GM18511 (cell line): ENCODE results near the gene CA10.

Source experiments
- ATAC-seq: cut with Tn5 transposase; IDR thresholded peaks from one replicate; pipeline ENCODE4 v1.9.1; 2021; ENCODE audit warnings: mild to moderate bottlenecking, moderate library complexity; ENCODE audit not compliant: unreplicated experiment

Gene CA10

GRCh38 chr17:51890710-51891109, 267.8 kb downstream of the CA10 start:
- no peak for ATAC-seq

GRCh38 chr17:51888816-51889215, 269.7 kb downstream of the CA10 start:
- no peak for ATAC-seq

DNA sequence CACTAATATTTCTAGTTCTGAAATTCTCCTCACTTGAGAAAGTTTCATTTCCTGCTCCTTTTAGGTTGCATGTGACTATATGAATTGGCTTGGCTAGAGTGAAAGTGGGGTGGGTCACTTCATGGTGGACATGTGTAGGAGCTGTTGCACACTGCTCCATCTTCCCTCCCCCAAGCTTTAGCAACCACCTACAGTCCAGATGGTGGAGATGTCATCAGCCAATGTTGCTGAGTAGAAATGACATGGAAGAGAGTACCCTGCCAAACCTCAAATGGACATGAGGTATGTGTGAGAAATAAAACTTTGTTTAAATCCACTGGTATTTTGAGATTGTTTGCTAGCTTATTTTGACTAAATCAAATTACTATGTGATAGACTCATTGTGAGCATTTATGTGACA, 281.5 kb downstream of the CA10 start:
- no peak for ATAC-seq

DNA sequence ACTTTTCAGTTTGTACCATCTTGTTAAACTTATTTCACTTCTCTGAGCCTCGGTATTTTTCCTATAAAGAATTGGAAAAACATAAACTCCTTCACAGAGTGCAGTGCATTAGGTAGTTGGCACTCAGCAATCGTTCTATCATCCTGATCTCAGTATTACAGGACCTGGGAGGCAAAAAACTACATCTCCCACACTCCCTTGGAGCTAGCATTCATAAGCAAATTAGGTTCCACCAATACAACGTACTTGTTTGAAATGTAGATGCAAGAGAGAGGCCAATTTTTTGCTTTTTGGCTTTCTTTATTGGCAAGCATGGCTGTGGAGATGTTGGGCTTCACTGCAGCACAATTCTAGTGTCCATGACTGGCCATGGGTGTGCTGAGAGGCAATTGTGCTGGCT, 285.2 kb downstream of the CA10 start:
- no peak for ATAC-seq

GRCh38 chr17:51869387-51869786, 289.1 kb downstream of the CA10 start:
- no peak for ATAC-seq

DNA sequence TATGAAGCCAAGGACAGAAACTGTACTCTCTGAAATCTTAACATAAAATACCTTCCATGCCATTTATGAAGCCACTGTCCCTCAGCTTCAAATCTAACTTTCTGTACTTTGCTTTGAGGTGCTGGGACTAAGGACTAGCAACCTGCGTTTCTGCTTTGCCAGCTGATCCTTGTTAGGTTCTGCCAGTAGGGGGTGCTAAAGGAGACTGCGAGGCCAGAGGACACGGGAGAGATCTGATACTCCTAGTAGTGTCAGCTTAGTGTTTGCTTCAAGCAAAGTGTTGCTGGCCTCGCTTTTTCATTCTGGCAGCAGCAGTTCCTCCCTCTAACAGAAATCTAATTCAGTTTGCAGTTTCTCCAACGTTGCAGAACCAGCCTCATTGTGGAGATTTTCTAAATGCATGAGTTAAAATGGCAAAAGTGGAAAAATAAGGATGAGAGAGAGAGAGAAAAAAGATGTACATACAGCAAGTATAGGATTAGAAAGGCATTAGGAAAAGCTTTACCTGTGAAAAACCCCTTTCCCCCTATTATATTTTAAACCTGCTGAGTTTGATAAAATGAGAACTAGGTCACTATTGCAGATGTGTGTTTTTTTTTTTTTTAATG, 297.5 kb downstream of the CA10 start:
- ATAC-seq: peak; percentile 68

DNA sequence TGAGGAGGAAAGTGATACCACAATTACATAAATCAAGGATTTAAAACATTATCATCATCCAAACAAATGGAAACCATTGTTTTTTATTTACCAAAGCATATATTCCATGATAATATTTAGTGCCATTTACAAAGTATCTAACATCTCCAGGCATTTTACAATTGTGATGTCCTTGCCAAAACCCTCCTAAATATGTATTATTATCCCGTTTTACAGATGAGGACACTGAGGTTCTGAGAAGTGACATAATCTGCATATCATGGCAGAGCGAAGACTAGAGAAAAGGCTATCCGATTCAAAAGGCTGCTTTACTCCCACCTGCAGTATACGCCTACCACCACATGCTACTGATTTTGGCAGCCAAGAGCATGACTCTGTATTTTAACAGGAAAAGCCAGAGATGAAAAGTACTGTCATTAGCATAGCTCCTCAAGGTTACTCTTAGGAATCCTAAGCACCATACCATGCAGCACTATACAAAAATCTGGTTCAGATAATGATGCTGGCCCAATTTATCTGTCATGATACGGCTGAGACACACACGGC, 301.4 kb downstream of the CA10 start:
- no peak for ATAC-seq

GRCh38 chr17:51855806-51856205, 302.7 kb downstream of the CA10 start:
- no peak for ATAC-seq

DNA sequence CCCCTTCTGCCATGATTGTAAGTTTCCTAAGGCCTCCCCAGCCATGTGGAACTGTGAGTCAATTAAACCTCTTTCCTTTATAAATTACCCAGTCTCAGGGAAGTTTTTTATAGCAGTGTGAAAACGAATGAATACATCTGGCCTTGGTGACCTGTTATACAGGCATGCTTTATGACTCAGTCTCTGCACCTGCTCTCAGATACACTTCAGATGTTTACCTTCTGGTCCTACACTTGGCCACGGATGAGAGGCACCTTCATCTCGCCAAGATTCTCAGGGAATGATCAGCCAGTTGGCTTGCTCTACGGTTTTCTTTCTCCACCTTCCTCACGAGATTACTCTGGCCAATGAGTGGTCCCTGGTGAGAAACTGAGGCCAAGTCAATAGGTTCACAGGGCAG, 304.7 kb downstream of the CA10 start:
- no peak for ATAC-seq

GRCh38 chr17:51852603-51853002, 305.9 kb downstream of the CA10 start:
- ATAC-seq: no peak

DNA sequence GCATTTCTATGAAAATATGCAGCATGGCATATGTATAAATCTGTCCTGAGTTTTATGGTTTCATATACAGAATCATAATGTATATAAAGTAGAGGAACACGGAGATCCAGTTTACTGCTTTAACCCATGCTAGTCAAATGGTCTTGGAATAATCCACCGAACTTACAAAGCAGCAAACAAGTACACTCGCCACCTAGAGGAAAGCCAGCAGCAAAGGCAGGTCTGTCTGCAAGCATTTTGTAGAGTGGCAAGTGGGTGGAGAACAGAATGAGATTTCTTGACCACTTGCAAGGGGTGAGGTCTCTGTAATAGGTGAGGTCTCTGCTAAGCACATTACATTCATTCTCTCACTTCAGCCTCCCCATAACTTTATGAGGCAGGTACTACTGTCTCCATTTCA, 308.3 kb downstream of the CA10 start:
- no peak for ATAC-seq

DNA sequence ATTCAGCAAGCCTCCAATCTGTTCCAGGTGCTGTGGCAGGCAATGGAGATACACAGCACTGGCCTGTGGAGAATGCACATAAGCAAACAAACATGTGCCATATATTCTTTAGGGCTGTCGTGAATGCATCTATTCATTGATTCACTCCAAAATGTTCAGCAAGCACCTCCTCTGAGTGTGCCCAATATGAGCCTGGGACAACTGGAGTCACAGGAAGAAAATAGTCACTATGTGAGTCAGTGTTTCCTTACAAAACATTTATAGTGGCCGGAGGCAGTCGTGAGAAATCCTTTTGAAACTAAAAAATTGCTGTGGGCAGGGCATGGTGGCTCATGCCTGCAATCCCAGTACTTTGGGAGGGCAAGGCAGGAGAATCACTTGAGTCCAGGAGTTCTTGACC, 310.1 kb downstream of the CA10 start:
- no peak for ATAC-seq

GRCh38 chr17:51846566-51846965, 311.9 kb downstream of the CA10 start:
- no peak for ATAC-seq

GRCh38 chr17:51845776-51846175, 312.7 kb downstream of the CA10 start:
- no peak for ATAC-seq

- ATAC-seq: no peak
Observed at GRCh38 chr17:51842763-51843162, 315.8 kb downstream of the CA10 start.

DNA sequence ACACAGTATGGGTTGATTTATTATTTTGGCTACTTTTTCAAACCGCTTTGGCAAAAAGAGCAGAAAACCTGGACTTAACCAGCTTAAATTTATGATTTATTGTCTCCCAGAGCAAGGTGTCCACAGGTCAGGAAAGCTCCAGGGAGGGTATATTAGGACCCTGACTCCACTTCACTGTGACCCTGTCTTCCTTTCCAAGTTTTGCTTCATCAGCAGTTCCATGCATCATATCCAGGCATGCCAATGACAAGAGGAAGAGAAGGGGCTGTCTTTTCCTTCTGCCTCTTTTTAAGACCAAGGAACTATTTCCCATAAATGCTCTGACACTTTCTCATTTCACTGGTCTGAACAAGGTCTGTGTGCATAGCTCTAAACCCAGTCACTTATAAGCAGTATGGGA, 316.8 kb downstream of the CA10 start:
- no peak for ATAC-seq

DNA sequence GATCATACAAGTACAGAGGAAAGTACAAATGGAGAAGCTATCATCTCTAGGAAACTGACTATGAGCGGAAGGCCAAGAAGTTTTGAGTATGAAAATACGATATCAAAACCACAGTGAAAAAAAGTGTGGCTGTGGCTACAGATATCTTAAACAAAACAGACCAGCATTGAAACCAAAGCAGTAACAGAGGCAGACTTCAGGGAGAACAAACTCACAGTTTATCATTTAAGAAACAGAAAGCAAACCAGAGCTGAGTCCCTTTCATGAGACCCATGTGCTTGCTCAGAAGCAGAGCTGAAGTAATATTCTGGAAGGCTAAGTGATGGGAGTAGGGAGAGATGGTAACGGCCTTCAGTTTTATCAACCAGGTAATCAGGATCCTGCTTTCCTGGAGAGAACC, 317.8 kb downstream of the CA10 start:
- no peak for ATAC-seq

- no peak for ATAC-seq
Observed at GRCh38 chr17:51833620-51834019, 324.9 kb downstream of the CA10 start.

- no peak for ATAC-seq
Observed at GRCh38 chr17:51833045-51833444, 325.5 kb downstream of the CA10 start.

DNA sequence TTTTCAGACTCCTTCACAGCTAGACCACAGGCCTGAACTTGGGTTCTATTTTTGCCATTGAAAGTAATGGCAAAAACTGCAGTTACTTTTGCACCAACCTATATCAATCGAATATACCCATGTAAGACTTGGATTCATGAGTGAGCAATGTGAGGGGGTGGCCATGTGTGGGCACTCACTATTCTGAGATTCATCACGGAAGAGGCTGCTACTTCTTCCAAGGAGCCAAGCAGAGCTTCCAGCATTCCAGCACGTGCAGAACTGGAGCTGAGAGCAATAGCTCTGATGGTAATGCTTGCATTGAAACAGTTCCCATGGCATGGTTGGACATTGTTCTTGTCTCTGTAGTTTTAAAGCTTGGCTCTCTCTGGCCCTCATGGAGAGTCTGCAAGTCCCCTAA, 327.6 kb downstream of the CA10 start:
- ATAC-seq: no peak

- ATAC-seq: no peak
Observed at GRCh38 chr17:51830451-51830850, 328.1 kb downstream of the CA10 start.

- no peak for ATAC-seq
Observed at GRCh38 chr17:51828901-51829300, 329.6 kb downstream of the CA10 start.

DNA sequence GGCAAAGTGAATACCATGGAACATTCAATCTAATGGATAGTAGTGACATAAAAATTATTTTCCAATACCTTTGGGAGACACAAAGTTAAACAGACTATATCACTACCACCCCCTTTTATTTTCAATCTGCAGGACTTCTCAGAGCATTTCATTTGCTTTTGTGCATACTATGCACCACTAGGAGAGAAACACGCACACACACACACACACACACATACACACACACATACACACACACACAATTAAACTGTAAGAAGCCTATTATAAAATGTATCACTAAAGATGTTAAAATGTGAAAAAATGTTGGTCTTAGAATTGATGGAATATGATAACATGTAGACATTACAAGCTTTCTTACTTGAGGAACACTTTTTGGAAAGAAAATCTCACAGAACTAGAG, 331.4 kb downstream of the CA10 start:
- ATAC-seq: no peak
